ENCODE measurements around the gene BLTP3B. TPM values are rescaled to one million over a fixed set of nuclear protein-coding genes. Genes with fewer than 3 reads are reported as not detected.
A peak's percentile ranks its signal among the peaks of the same experiment; 100 is the strongest.
"Not testable (repeated sequence)": the region's sequence is repeated elsewhere in the genome, so short reads cannot be mapped to it uniquely, and the experiment has no call there.

BLTP3B gene, protein sequence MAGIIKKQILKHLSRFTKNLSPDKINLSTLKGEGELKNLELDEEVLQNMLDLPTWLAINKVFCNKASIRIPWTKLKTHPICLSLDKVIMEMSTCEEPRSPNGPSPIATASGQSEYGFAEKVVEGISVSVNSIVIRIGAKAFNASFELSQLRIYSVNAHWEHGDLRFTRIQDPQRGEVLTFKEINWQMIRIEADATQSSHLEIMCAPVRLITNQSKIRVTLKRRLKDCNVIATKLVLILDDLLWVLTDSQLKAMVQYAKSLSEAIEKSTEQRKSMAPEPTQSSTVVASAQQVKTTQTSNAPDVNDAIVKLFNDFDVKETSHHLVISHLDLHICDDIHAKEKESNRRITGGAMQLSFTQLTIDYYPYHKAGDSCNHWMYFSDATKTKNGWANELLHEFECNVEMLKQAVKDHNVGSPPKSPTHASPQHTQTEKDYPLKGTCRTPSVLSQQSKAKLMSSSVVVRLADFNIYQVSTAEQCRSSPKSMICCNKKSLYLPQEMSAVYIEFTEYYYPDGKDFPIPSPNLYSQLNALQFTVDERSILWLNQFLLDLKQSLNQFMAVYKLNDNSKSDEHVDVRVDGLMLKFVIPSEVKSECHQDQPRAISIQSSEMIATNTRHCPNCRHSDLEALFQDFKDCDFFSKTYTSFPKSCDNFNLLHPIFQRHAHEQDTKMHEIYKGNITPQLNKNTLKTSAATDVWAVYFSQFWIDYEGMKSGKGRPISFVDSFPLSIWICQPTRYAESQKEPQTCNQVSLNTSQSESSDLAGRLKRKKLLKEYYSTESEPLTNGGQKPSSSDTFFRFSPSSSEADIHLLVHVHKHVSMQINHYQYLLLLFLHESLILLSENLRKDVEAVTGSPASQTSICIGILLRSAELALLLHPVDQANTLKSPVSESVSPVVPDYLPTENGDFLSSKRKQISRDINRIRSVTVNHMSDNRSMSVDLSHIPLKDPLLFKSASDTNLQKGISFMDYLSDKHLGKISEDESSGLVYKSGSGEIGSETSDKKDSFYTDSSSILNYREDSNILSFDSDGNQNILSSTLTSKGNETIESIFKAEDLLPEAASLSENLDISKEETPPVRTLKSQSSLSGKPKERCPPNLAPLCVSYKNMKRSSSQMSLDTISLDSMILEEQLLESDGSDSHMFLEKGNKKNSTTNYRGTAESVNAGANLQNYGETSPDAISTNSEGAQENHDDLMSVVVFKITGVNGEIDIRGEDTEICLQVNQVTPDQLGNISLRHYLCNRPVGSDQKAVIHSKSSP (N-terminal part only)
- 10 to 100 TPM; 21.0 to 34.6 (median 26.9) TPM for total RNA-seq
- polyA plus RNA-seq: 10 to 100 TPM in 2 of 3 donors, 1 to 10 TPM in 1; 9.3 to 36.8 (median 13.9) TPM
- long read RNA-seq, donor 1, partial matches to known transcripts: 3 of 9 reads
- long read RNA-seq, donor 1, other reads (novel, unspliced or antisense): 4 of 9 reads
- long read RNA-seq, donor 2, full-length matches to known transcripts: 18 of 40 reads
- long read RNA-seq, donor 2, partial matches to known transcripts: 14 of 40 reads
- long read RNA-seq, donor 2, other reads (novel, unspliced or antisense): 8 of 40 reads

DNA sequence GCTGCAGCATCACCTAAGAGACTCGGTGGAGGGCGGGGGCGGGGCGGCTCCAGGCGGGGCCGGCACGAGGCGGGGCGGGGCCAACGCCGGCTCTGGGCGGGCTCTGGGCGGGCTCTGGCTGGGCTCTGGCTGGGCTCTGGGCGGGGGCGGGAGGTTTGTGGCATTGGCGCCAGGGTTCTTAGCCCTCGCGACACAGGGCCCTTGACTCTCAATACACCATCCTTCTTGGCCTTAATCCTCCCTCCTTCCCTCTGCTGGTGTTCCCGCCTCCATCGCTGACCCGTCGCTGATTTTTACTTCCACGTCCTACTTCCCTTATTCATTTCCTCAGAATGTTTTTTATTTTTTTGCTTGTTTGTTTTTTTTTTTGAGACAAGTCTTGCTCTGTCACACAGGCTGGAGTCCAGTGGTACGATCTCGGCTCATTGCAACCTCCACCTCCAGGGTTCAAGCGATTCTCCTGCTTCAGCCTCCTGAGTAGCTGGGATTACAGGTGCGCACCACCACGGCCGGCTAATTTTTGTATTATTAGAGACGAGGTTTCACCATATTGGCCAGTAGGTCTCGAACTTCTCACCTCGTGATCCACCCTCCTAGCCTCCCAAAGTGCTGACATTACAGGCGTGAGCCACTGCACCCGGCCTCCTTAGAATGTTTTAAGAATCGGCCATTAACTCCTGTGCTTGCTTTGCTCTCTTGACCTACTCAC, at the start of gene BLTP3B:
TSS of gene BLTP3B (minus strand) at position 24 of the 709 bp plus-strand sequence. CDS start 239 bp downstream, outside the sequence.
- peak within 1 kb of the TSS; percentile 98 for H3K4me3 ChIP-seq
- TF ChIP-seq, protein P1, sequence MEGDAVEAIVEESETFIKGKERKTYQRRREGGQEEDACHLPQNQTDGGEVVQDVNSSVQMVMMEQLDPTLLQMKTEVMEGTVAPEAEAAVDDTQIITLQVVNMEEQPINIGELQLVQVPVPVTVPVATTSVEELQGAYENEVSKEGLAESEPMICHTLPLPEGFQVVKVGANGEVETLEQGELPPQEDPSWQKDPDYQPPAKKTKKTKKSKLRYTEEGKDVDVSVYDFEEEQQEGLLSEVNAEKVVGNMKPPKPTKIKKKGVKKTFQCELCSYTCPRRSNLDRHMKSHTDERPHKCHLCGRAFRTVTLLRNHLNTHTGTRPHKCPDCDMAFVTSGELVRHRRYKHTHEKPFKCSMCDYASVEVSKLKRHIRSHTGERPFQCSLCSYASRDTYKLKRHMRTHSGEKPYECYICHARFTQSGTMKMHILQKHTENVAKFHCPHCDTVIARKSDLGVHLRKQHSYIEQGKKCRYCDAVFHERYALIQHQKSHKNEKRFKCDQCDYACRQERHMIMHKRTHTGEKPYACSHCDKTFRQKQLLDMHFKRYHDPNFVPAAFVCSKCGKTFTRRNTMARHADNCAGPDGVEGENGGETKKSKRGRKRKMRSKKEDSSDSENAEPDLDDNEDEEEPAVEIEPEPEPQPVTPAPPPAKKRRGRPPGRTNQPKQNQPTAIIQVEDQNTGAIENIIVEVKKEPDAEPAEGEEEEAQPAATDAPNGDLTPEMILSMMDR (IDR thresholded peaks at IDR 0.05): no peak
- 23 to 40% (median 35%) methylated on average over 22 to 35 of the region's 35 CpGs for WGBS, 3 donors
- intact Hi-C loops (cut with DNase I): loop anchor here in 1 of 2 donors (5.0 kb wide), 1 partner anchor 124 kb away; the partner anchor contains the start of genes DEPDC4 and SCYL2
- ATAC-seq: peak; percentile 95 to 98 (median 96)
- no peaks in the 10 kb centered on the region for H3K9me3 ChIP-seq
- no peaks in the 10 kb centered on the region for H3K27me3 ChIP-seq (ENCODE audit: insufficient read depth in 3 of 3, low read length in 2 of 3)
- peak; percentile 95 for DNase-seq
- H3K27ac ChIP-seq: peak within 1 kb of the TSS; percentile 98
- H3K36me3 ChIP-seq (ENCODE audit: insufficient read depth in 1 of 2, low read depth in 1 of 2): no peaks in the 10 kb centered on the region
- H3K4me1 ChIP-seq: peaks cover 20% of the 10 kb centered on the region

DNA sequence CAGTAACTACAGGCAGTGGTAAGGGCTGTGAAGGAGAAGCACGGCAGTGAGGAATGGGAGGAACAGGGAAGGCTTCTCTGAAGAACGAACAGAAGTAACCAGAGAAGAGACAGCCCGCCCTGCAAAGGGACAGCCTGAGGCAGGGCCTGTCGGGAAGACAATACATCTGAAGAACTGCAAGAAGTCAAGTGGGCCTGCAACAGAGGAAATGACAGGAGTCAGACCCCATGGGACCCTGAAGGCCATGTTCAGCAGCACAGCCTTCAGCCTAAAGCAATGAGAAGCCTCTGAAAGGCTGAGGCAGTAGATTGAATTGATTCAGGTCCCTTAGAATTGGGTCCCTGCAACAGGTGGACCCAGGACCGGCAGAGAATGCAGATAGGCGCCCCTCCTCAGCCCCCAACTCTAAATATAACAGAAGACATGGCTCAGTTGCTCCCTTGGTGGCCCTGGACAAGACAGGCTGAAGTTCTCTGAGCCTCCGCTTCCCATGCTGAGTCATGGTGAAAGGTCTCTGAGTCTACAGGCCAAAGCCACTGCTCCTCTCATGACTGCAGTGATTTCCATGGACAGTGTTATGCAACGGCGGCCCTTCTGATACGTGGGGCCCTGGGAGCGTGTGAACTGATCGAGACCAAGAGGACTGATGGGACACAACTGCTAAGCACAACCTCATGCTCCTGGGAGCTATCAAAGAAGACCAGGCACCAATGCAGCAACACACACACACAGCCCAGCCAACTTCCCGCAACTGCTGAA, 47.1 kb upstream of the BLTP3B start:
- no peak overlapping the region for H3K4me3 ChIP-seq
- H3K36me3 ChIP-seq (ENCODE audit: insufficient read depth in 1 of 2, low read depth in 1 of 2): peaks cover 0 to 3% of the 10 kb centered on the region in 2 donors
- H3K27ac ChIP-seq: no peak overlapping the region
- TF ChIP-seq, protein P1 (IDR thresholded peaks at IDR 0.05): no peak
- ATAC-seq: no peak
- intact Hi-C loops (cut with DNase I): loop anchor here in 1 of 2 donors (5.0 kb wide), 1 partner anchor 33 kb away; no protein-coding TSS in a partner anchor
- no peaks in the 10 kb centered on the region for H3K9me3 ChIP-seq
- DNase-seq: no peak
- no peaks in the 10 kb centered on the region for H3K27me3 ChIP-seq (ENCODE audit: insufficient read depth in 3 of 3, low read length in 2 of 3)
- H3K4me1 ChIP-seq: no peaks in the 10 kb centered on the region
- 76 to 83% (median 83%) methylated on average over 13 of the region's 13 CpGs for WGBS, 3 donors

DNA sequence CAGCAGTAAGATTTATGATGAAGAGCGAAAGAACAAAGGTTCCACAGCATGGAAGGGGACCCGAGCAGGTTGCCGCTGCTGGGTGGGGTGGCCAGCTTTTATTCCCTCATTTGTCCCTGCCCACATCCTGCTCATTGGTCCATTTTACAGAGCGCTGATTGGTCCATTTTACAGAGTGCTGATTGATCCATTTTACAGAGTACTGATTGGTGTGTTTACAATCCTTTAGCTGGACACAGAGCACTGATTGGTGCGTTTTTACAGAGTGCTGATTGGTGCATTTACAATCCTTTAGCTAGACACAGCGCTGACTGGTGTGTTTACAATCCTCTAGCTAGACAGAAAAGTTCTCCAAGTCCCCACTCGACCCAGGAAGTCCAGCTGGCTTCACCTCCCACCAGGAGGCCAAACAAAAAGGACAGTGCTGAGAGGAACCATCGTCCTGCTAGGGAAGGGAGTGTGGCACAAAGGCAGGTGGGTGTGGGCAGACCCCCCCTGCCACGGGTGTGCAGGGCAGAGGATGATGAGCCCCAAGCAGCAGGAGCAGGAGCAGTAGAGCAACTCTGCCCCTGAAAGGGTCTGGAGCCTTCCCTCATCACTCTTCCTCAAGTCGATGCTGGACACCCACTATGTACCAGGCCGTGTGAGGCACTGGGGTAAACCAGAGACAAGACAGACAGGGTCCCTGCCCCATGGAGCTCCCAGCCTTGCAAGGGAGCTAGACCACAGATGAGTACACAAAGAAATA, 46.4 kb upstream of the BLTP3B start:
- H3K27me3 ChIP-seq (ENCODE audit: insufficient read depth in 3 of 3, low read length in 2 of 3); H3K4me1 ChIP-seq; DNase-seq; ATAC-seq; H3K27ac ChIP-seq; intact Hi-C loops (cut with DNase I); H3K4me3 ChIP-seq; H3K36me3 ChIP-seq (ENCODE audit: insufficient read depth in 1 of 2, low read depth in 1 of 2); H3K9me3 ChIP-seq: not testable (repeated sequence)
- 79 to 92% (median 92%) methylated on average over 11 of the region's 11 CpGs for WGBS, 3 donors

Measured in psoas muscle (tissue), 8 donors.